ENCODE results near the gene MRPS27. TPM values are rescaled to one million over a fixed set of nuclear protein-coding genes. Genes with fewer than 3 reads are reported as not detected.

Gene MRPS27
- total RNA-seq, 2 donors from 2014 or later, result 42.9 to 58.8 TPM

DNA sequence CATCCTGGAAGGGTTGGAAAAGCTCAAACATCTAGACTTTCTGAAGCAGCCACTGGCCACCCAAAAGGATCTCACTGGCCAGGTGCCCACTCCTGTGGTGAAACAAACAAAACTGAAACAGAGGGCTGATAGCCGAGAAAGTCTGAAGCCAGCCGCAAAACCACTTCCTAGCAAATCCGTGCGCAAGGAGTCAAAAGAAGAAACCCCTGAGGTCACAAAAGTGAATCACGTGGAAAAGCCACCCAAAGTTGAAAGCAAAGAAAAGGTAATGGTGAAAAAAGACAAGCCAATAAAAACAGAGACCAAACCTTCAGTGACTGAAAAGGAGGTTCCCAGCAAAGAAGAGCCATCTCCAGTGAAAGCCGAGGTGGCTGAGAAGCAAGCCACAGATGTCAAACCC, 125.2 kb downstream of the MRPS27 start:
- DNase-seq (ENCODE audit: low spot score) (no peak), ATAC-seq (ENCODE audit: insufficient number of reproducible peaks, low FRiP score, low read depth) (no peak)
- Histone ChIP-seq H3K36me3 (peaks cover 63% of the 10 kb centered on the region), H3K27ac (peak overlapping the region; percentile 55 to 58), H3K9me3 (no peaks in the 10 kb centered on the region), H3K4me3 (no peak overlapping the region), H3K4me1 (ENCODE audit: control insufficient read depth in 1 of 2, low read depth in 2 of 2) (peaks cover 5 to 74% of the 10 kb centered on the region in 2 donors), H3K27me3 (replicated peaks; ENCODE audit: insufficient read depth) (no peaks in the 10 kb centered on the region)
- no peak for TF ChIP-seq CTCF (IDR thresholded peaks at IDR 0.05)

GRCh38 chr5:72191404-72191803, 128.6 kb downstream of the MRPS27 start:
- Histone ChIP-seq H3K4me3 (no peak overlapping the region), H3K27me3 (replicated peaks; ENCODE audit: insufficient read depth) (no peaks in the 10 kb centered on the region), H3K27ac (peak overlapping the region; percentile 45 to 50), H3K36me3 (peaks cover 36% of the 10 kb centered on the region), H3K4me1 (ENCODE audit: control insufficient read depth in 1 of 2, low read depth in 2 of 2) (peaks cover 12 to 77% of the 10 kb centered on the region in 2 donors), H3K9me3 (no peaks in the 10 kb centered on the region)
- DNase-seq (ENCODE audit: low spot score) (no peak), ATAC-seq (ENCODE audit: insufficient number of reproducible peaks, low FRiP score, low read depth) (no peak)
- TF ChIP-seq CTCF (IDR thresholded peaks at IDR 0.05), result no peak

- Histone ChIP-seq H3K27me3 (replicated peaks; ENCODE audit: insufficient read depth) (no peaks in the 10 kb centered on the region), H3K27ac (peak overlapping the region; percentile 25 to 63), H3K9me3 (no peaks in the 10 kb centered on the region), H3K4me3 (no peak overlapping the region), H3K36me3 (peaks cover 34% of the 10 kb centered on the region), H3K4me1 (ENCODE audit: control insufficient read depth in 1 of 2, low read depth in 2 of 2) (peaks cover 27 to 89% of the 10 kb centered on the region in 2 donors)
- no peak for DNase-seq (ENCODE audit: low spot score)
- no peak for ATAC-seq (ENCODE audit: insufficient number of reproducible peaks, low FRiP score, low read depth)
- no peak for TF ChIP-seq CTCF (IDR thresholded peaks at IDR 0.05)
These were observed 130.9 kb downstream of the MRPS27 start for GRCh38 chr5:72189146-72189545.

DNA sequence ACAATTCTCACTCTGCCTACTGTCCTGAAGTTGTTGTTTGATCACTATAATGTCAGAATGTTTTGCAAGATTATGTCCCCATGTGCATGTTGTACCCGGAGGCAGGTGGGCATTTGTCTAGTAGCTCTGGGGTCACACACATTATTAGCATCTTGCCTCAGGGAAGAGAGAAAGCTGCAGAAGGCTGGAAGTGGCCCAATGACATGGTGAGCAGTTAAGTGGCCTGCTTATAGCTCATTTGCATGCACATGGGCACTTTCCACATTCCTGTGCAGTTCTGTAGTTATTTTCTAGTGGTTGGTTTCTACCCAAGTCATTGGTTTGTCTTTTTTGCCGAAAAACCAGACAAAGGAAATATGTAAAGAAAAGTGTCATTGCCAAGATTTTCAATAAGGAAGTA, 131.9 kb downstream of the MRPS27 start:
- Histone ChIP-seq H3K4me3 (no peak overlapping the region), H3K27ac (peak overlapping the region in 1 of 2 donors; percentile 25), H3K36me3 (peaks cover 32% of the 10 kb centered on the region), H3K9me3 (no peaks in the 10 kb centered on the region), H3K27me3 (replicated peaks; ENCODE audit: insufficient read depth) (no peaks in the 10 kb centered on the region), H3K4me1 (ENCODE audit: control insufficient read depth in 1 of 2, low read depth in 2 of 2) (peaks cover 35 to 93% of the 10 kb centered on the region in 2 donors)
- TF ChIP-seq CTCF (IDR thresholded peaks at IDR 0.05), result no peak
- no peak for ATAC-seq (ENCODE audit: insufficient number of reproducible peaks, low FRiP score, low read depth)
- DNase-seq (ENCODE audit: low spot score), result no peak

GRCh38 chr5:72187388-72188075, 132.5 kb downstream of the MRPS27 start:
- no peaks in the 10 kb centered on the region for H3K9me3 ChIP-seq
- peaks cover 35 to 93% of the 10 kb centered on the region in 2 donors for H3K4me1 ChIP-seq (ENCODE audit: control insufficient read depth in 1 of 2, low read depth in 2 of 2)
- peaks cover 32% of the 10 kb centered on the region for H3K36me3 ChIP-seq
- DNase-seq (ENCODE audit: low spot score), result no peak
- H3K27ac ChIP-seq, result peak overlapping the region; percentile 53 to 96
- H3K4me3 ChIP-seq, result no peak overlapping the region
- H3K27me3 ChIP-seq (replicated peaks; ENCODE audit: insufficient read depth), result no peaks in the 10 kb centered on the region
- TF ChIP-seq CTCF (IDR thresholded peaks at IDR 0.05), result no peak
- ATAC-seq (ENCODE audit: insufficient number of reproducible peaks, low FRiP score, low read depth), result no peak
